ENCODE data around the gene NFIC.

NFIC gene

DNA sequence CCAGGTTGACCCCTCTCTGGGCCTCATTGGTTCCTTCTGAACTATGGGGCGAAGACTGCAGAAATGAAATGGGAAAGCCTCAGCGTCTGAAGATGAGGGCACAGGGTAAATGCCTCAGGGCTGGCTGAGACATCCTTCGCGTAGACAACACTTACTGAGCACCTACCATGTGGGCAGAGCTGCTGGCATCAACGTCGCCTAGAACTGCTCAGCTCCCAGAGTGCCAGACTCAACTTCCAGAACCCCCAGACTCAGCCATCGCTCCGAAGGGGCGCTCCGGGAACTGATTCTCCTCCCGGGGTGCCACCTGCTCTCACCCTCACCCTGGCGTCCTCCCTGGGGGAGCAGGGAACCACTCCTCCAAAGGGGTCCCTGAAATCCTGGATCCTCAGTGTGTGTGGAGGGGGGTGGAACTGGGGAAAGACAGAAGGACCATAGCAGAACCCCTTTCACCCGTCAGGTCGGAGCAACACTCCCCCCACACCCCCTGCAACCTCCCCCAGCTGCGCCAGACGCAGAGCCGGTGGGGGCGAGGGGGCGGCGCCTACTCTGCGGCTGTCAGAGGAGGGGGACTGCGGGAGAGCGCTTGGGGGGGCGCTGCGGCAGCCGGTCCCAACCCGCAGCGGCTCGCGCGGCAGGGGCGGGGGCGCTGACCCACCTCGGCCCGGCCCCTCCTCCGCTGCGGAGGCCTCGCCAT is 8.2 kb upstream of the NFIC start:
- H3K27ac ChIP-seq, result peak overlapping the region; percentile 94
- TF ChIP-seq, protein P1, sequence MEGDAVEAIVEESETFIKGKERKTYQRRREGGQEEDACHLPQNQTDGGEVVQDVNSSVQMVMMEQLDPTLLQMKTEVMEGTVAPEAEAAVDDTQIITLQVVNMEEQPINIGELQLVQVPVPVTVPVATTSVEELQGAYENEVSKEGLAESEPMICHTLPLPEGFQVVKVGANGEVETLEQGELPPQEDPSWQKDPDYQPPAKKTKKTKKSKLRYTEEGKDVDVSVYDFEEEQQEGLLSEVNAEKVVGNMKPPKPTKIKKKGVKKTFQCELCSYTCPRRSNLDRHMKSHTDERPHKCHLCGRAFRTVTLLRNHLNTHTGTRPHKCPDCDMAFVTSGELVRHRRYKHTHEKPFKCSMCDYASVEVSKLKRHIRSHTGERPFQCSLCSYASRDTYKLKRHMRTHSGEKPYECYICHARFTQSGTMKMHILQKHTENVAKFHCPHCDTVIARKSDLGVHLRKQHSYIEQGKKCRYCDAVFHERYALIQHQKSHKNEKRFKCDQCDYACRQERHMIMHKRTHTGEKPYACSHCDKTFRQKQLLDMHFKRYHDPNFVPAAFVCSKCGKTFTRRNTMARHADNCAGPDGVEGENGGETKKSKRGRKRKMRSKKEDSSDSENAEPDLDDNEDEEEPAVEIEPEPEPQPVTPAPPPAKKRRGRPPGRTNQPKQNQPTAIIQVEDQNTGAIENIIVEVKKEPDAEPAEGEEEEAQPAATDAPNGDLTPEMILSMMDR (conservative IDR thresholded peaks at IDR 0.05), result no peak

DNA sequence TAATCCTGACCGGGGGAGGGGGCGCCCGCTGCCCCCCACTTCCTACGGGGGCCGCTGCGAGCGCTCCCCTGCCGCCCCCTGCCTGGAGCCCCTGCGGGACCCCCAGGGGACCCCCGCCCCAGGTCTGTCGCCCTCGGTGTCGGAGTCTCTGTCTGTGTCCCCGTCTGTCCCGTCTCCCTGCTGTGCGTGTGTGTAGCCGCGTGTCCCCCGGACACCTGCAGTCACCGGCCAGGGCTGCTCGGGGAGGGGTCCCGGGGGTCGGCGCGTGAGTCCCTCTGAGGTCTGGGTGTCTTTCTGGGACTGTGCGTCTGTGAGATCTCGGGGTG is 7.7 kb upstream of the NFIC start:
- TF ChIP-seq, protein P1 (conservative IDR thresholded peaks at IDR 0.05), result no peak
- peak overlapping the region; percentile 94 for H3K27ac ChIP-seq

DNA sequence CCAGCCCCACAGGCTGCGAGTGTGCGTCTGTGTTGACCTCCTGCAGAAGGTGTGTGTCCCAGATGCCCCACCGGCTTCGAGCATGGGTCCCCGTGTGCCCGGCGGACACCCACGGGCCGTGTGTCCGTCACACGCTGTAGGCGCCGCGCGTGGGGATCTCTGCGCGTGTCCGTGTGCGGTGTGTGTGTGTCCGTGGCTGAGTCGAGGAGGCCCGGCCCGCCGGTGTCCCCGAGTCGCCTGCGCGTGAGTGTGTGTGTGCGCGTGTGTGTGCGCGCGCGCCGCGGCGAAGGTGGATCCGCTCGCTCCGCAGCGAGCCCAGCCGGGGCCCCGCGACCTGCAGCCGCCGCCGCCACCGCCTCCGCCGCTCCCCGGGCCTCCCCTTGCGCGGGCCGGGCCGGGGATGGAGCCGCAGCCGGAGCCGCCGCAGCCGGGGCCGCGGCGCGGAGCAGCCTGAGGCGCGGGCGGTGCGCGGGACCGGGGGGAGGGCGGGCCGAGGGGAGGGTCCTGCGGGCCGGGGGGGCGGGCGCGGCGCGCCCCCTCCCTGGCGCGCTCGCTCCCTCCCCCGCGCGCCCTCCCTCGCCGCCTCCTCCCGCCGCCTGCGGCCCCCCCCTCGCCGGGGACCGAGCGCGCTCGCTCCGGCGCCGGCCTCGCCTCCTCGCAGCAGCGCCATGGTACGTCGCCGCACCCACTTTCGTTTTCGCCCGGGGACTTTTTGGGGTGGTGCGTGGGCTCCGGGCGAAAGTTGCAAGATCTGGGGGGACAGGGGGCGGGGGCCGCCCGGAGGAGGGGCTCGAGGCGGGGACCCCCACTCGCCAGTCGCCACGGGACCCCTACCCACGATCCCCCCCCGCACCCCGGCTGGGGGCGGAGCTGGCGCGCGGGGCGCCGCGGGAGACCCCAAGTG is 7.1 kb upstream of the NFIC start:
- TF ChIP-seq, protein P1 (conservative IDR thresholded peaks at IDR 0.05), result no peak
- peak overlapping the region; percentile 94 for H3K27ac ChIP-seq

DNA sequence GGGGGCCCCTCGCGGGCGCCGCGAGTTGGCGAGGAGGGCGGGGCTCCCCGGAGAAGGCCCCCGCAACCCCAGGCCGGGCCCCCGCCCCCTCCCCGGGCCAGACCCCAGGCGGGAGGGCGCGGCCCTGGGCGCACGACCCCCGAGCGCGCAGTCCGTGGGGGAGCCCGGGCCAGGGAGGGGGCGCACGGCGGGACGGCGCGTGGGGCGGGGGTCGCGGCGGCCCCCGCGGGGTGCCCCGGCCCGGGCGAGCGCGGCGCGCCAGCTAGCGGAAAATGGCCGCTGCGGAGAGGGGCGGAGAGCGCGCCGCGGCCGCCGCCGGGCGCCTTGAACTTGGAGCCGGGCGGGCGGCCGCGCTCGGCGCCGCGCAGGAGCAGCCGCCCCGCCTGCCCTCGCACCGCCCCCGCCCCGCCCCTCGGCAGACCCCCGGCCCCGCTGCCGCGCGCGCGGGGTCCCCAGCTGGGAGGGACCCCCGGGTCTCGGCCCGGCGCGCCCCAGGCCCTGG is 6.4 kb upstream of the NFIC start:
- TF ChIP-seq, protein P1 (conservative IDR thresholded peaks at IDR 0.05), result no peak
- H3K27ac ChIP-seq, result peak overlapping the region; percentile 94

DNA sequence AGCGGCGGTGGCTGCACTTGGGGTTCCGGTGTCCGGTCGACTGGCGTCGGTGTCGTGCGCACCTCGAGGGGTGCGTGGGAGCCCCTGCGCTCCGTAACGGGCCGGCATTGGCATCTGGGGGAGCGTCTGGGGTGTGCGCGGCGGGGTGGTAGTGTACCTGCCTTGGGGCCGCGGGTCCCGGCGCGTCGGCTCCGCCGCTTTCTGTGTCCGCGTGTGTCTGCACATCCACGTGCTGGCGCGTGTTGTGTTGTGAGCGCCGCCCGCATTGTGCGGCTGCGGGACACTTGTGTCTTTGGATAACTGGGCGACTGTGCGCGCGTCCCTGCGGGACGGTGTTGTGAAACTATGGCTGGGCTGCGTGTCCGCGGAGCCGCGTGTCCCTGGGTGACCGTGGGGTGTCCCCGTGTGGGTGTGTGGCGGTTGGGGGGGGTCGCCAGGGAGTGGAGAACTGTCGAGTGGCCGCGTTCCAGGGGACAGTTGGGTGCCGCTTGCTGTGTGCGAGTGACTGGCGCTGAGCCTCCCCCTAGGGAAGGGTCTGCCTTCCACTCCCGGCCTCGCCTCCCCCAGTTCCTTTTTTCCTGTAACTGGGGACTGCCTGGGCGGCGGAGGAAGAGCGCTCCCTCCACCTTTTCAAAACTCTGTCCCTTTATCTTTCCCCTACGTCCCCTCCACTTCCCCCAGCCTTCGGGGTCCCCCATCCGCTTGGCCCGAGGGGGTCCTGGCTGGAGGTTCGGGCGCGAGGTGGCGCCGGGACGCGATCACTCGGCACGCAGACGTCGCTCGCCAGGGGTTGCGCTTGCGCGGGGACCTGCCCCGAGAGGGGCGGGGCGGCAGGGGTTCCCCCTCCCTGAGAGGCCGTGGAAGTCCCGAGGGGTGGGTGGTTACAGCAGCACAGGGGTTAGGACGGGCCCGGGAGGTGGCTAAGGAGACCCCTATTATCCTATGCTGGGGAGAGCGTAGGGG is 5.7 kb upstream of the NFIC start:
- H3K27ac ChIP-seq, result peak overlapping the region; percentile 94
- TF ChIP-seq, protein P1 (conservative IDR thresholded peaks at IDR 0.05), result no peak

DNA sequence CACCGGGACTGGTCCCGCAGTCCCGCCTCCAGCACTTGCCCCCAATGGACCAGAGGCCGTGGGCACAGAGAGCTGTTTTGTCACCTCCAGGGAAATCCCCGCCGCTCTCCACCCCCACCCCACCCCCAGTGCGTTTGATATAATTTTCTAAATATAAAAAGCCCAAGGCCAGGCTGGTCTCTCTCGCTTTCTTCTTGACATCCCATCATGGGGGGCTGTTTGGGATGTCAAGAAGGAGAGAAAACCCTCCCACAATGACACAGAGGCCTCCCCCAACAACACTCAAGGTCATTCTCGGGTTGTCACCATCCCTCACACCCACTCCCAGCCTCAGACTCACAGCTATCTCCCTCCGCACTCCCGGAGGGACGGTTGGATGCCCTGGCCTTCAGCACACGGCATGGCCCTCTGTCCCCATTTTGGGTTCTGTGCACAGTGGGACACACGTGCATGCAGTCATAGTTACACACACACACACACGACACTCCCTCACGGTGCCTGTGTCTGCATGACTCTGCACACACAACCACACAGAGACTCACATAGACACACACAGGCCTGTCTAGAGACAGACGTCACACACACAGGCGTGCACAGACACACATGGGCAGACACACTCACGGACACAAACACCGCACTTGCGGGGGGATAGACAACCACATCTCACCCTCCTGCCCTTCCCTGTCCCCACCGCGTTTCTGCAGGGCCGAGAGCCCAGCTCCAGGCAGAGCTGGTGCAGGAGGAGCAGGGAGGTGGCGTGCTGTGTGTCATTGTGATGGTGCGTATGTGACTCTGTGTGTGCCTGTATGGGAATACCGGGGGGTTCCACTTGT is 4.8 kb upstream of the NFIC start:
- peak overlapping the region; percentile 94 for H3K27ac ChIP-seq

More for the DNA sequence above, 4.8 kb upstream of the NFIC start:
- TF ChIP-seq, protein P1 (conservative IDR thresholded peaks at IDR 0.05), result no peak
